ENCODE measurements around the gene SLC35F3. TPM values are rescaled to one million over a fixed set of nuclear protein-coding genes. Genes with fewer than 3 reads are reported as not detected.

Gene SLC35F3
- total RNA-seq, 1 donor from 2014 or later, result 0.57 TPM

- Histone ChIP-seq H3K9ac (ENCODE audit: low read length) (no peak overlapping the region), H4K20me1 (ENCODE audit: insufficient read depth, low read length) (no peaks in the 10 kb centered on the region), H2AFZ (ENCODE audit: low read depth, low read length) (no peak overlapping the region), H3K79me2 (ENCODE audit: insufficient read depth, low read length) (no peaks in the 10 kb centered on the region), H3K9me3 (ENCODE audit: insufficient read depth, low read depth, low read length) (no peaks in the 10 kb centered on the region), H3K36me3 (ENCODE audit: insufficient read depth, low read length) (no peaks in the 10 kb centered on the region), H3K4me1 (ENCODE audit: insufficient read depth, low read length) (no peaks in the 10 kb centered on the region), H3K27me3 (ENCODE audit: insufficient read depth, low read length) (no peaks in the 10 kb centered on the region), H3K27ac (ENCODE audit: low read depth, low read length) (no peak overlapping the region), H3K4me3 (ENCODE audit: insufficient read depth, low read depth, low read length) (no peak overlapping the region), H3K4me2 (ENCODE audit: low read length) (no peak overlapping the region)
- DNase-seq (ENCODE audit: low read depth) (no peak), FAIRE-seq (no peak)
- Mint-ChIP-seq H3K27ac (ENCODE audit: unreplicated experiment) (no peak overlapping the region), H3K4me3 (ENCODE audit: unreplicated experiment) (no peak overlapping the region), H3K27me3 (ENCODE audit: low read depth, unreplicated experiment) (peaks cover 8% of the 10 kb centered on the region), H3K9me3 (ENCODE audit: unreplicated experiment) (no peaks in the 10 kb centered on the region), H3K36me3 (ENCODE audit: low read depth, unreplicated experiment) (no peaks in the 10 kb centered on the region), H3K4me1 (ENCODE audit: low read depth, unreplicated experiment) (no peaks in the 10 kb centered on the region)
- TF ChIP-seq EZH2 (IDR thresholded peaks at IDR 0.05; ENCODE audit: insufficient read depth, low read length), result no peak
- TF ChIP-seq, protein P1, sequence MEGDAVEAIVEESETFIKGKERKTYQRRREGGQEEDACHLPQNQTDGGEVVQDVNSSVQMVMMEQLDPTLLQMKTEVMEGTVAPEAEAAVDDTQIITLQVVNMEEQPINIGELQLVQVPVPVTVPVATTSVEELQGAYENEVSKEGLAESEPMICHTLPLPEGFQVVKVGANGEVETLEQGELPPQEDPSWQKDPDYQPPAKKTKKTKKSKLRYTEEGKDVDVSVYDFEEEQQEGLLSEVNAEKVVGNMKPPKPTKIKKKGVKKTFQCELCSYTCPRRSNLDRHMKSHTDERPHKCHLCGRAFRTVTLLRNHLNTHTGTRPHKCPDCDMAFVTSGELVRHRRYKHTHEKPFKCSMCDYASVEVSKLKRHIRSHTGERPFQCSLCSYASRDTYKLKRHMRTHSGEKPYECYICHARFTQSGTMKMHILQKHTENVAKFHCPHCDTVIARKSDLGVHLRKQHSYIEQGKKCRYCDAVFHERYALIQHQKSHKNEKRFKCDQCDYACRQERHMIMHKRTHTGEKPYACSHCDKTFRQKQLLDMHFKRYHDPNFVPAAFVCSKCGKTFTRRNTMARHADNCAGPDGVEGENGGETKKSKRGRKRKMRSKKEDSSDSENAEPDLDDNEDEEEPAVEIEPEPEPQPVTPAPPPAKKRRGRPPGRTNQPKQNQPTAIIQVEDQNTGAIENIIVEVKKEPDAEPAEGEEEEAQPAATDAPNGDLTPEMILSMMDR (IDR thresholded peaks at IDR 0.05; ENCODE audit: insufficient read depth, low read depth, low read length), result no peak
Observed at GRCh38 chr1:234103198-234103597, 198.7 kb downstream of the SLC35F3 start.

GRCh38 chr1:234106032-234106431 is 201.6 kb downstream of the SLC35F3 start:
- Histone ChIP-seq H3K4me1 (ENCODE audit: insufficient read depth, low read length) (no peaks in the 10 kb centered on the region), H4K20me1 (ENCODE audit: insufficient read depth, low read length) (no peaks in the 10 kb centered on the region), H3K4me3 (ENCODE audit: insufficient read depth, low read depth, low read length) (no peak overlapping the region), H3K4me2 (ENCODE audit: low read length) (no peak overlapping the region), H3K36me3 (ENCODE audit: insufficient read depth, low read length) (no peaks in the 10 kb centered on the region), H3K9ac (ENCODE audit: low read length) (no peak overlapping the region), H3K9me3 (ENCODE audit: insufficient read depth, low read depth, low read length) (no peaks in the 10 kb centered on the region), H3K27ac (ENCODE audit: low read depth, low read length) (no peak overlapping the region), H3K79me2 (ENCODE audit: insufficient read depth, low read length) (no peaks in the 10 kb centered on the region), H3K27me3 (ENCODE audit: insufficient read depth, low read length) (no peaks in the 10 kb centered on the region), H2AFZ (ENCODE audit: low read depth, low read length) (no peak overlapping the region)
- H3K4me3 Mint-ChIP-seq (ENCODE audit: unreplicated experiment), result no peak overlapping the region
- peaks cover 8% of the 10 kb centered on the region for H3K27me3 Mint-ChIP-seq (ENCODE audit: low read depth, unreplicated experiment)
- DNase-seq (ENCODE audit: low read depth) (no peak), FAIRE-seq (no peak)
- no peak for TF ChIP-seq EZH2 (IDR thresholded peaks at IDR 0.05; ENCODE audit: insufficient read depth, low read length)
- TF ChIP-seq, protein P1 (IDR thresholded peaks at IDR 0.05; ENCODE audit: insufficient read depth, low read depth, low read length), result no peak
- no peak overlapping the region for H3K27ac Mint-ChIP-seq (ENCODE audit: unreplicated experiment)
- H3K9me3 Mint-ChIP-seq (ENCODE audit: unreplicated experiment), result no peaks in the 10 kb centered on the region
- no peaks in the 10 kb centered on the region for H3K36me3 Mint-ChIP-seq (ENCODE audit: low read depth, unreplicated experiment)
- H3K4me1 Mint-ChIP-seq (ENCODE audit: low read depth, unreplicated experiment), result peaks cover 6% of the 10 kb centered on the region

DNA sequence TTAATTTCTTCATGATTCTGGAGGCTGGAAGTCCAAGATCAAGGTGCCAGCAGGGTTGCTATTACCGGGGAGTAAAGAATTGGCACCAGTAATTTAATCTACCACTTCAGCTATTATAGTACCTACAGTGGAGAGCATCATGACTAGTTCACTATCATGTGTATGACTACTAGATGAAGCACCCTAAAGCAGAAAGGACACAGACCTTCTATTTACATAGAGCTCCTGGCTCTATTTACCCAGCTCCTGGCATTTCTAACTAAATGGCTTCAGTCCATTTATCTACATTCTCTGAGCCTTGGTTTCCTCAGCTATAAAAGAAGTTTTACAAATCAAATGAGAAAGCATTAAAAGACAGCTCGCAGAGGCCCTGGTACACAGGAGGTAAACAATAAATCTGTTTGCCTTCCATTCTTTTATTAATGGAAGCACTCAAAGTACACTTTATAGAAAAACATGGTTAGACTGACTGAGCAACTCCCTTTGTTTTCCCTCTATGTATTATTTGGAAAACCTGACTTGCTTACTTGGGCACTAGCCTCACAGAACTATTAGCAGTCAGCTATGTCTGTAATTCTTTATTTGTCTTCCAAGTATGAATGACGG is 203.0 kb downstream of the SLC35F3 start:
- TF ChIP-seq EZH2 (IDR thresholded peaks at IDR 0.05; ENCODE audit: insufficient read depth, low read length), result no peak
- TF ChIP-seq, protein P1 (IDR thresholded peaks at IDR 0.05; ENCODE audit: insufficient read depth, low read depth, low read length), result no peak
- no peak for FAIRE-seq
- Mint-ChIP-seq H3K36me3 (ENCODE audit: low read depth, unreplicated experiment) (no peaks in the 10 kb centered on the region), H3K27ac (ENCODE audit: unreplicated experiment) (no peak overlapping the region), H3K27me3 (ENCODE audit: low read depth, unreplicated experiment) (peaks cover 3% of the 10 kb centered on the region), H3K4me1 (ENCODE audit: low read depth, unreplicated experiment) (peaks cover 6% of the 10 kb centered on the region), H3K9me3 (ENCODE audit: unreplicated experiment) (no peaks in the 10 kb centered on the region), H3K4me3 (ENCODE audit: unreplicated experiment) (no peak overlapping the region)
- Histone ChIP-seq H3K79me2 (ENCODE audit: insufficient read depth, low read length) (no peaks in the 10 kb centered on the region), H4K20me1 (ENCODE audit: insufficient read depth, low read length) (no peaks in the 10 kb centered on the region), H3K4me3 (ENCODE audit: insufficient read depth, low read depth, low read length) (no peak overlapping the region), H3K9ac (ENCODE audit: low read length) (no peak overlapping the region), H3K4me2 (ENCODE audit: low read length) (no peak overlapping the region), H2AFZ (ENCODE audit: low read depth, low read length) (no peak overlapping the region), H3K36me3 (ENCODE audit: insufficient read depth, low read length) (no peaks in the 10 kb centered on the region), H3K27me3 (ENCODE audit: insufficient read depth, low read length) (no peaks in the 10 kb centered on the region), H3K9me3 (ENCODE audit: insufficient read depth, low read depth, low read length) (no peaks in the 10 kb centered on the region), H3K4me1 (ENCODE audit: insufficient read depth, low read length) (no peaks in the 10 kb centered on the region), H3K27ac (ENCODE audit: low read depth, low read length) (no peak overlapping the region)
- no peak for DNase-seq (ENCODE audit: low read depth)

All from astrocyte (in vitro differentiated cells and primary cell).